Hippocampal formation (tissue), 2 donors: ENCODE measurements around the gene TXNDC17.
"Not testable (repeated sequence)": the region's sequence is repeated elsewhere in the genome, so short reads cannot be mapped to it uniquely, and the experiment has no call there.

Source experiments
- DNase-seq, 2 donors: peaks; one replicate each; lab custom pipeline; 2025; lab: John Stamatoyannopoulos, UW

The TXNDC17 gene

GRCh38 chr17:6684460-6684783 lies 43.6 kb downstream of the TXNDC17 start:
- DNase-seq = no peak

DNA sequence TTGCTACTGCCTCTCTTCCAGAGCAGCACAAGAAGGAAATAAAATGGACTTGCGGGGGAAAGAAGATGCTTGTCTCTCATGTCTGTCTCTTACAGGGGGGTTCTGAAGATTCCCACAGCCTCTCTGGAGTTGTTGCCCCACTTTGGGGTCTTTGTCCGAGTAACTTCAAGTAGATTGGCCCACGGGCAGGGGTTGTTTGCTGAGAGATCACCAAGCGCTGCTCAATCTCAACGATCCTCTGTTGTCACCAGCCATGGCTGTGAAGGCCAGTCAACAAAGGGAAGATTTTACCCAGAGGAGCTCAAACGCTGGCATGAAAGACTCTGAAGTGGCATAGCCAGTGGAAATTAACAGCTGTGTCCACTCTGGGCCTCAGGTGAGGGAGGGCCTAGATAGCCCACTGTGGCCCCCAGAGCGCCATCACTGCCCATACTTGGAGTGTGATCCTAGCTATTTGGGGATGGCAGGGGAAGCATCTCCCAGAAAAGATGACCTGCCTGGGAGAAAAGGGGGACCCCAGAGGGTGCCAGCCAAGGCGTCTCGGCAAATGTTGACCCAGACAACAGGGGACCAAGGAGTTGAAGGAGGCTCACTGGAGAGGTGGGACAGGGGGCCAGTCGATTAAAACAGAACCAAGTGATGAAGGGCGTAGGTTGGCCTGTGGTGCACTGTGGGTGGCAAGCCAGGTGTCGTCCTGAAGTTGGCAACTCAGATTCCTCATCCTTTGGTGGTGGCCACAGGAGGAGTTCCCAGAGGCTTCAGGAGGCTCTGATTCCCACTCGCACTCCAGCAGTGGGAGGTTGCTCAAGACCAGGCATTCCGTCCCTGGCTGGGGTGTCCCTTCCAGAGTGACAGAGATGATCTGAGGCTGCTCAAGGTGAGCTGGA lies 44.3 kb downstream of the TXNDC17 start:
- no peak for DNase-seq

DNA sequence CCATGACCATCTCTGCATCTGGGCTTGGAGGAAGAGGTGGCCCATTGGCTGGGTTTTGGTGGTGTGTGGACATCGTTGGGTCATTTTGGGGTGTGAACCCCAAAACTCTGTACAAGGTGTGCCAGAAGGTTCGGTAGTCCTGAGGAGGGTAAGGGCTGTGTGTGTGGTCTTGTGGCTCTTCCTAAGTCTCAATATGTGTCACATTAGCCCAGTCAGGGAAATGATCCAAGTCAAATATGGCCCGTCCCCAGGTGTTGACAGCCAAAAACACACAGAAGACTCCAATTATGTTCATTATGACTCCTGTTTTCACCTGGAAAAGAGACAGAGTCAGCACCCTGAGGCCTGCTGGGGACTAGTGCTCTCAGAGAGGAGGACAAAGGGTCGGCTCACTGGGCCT lies 45.2 kb downstream of the TXNDC17 start:
- DNase-seq = no peak

GRCh38 chr17:6688944-6689343 lies 48.1 kb downstream of the TXNDC17 start:
- DNase-seq = no peak

GRCh38 chr17:6690641-6691040 lies 49.8 kb downstream of the TXNDC17 start:
- no peak for DNase-seq

DNA sequence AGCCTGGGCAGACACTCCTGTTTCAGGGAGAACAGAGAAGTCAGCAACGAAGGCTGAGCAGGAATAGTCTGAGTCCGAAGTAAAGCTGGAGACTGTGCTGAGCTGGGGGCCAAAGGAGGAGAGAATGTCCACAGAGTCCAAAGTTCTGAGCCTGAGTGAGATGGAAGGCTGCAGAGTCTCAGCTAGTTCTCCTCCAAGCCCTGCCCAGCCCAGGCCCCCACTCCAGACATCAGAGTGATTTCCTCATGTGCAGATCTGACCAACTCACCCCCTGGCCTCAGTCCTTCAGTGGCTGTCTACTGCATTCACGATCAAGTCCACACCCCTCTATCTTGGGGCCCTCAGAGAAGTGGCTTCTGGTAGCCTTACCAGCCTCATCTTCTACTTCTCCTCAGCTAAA lies 50.7 kb downstream of the TXNDC17 start:
- DNase-seq = no peak

DNA sequence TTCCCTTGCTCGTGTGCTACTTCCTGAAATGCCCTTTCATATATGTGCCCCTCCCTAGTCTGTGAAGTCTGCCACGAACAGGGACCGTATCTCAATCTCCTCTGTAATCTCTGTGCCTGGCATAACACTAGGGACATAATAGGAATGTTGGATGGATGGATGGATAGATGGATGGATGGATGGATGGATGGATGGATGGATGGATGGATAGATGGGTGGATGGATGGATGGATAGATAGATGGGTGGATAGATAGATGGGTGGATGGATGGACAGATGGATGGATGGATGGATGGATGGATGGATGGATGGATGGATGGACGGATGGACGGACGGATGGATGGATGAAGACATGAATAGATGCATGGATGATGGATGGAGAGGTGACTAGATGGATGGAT lies 51.1 kb downstream of the TXNDC17 start:
- DNase-seq = not testable (repeated sequence)
